GM15510 (cell line): Measurements from ENCODE around the gene IGFBP7.

ENCODE experiments used
- POLR2A ChIP-seq: IDR thresholded peaks from 3 replicates; pipeline ENCODE4 v1.6.1; 2011; ENCODE audit warnings: borderline replicate concordance; ENCODE audit not compliant: insufficient read length; ENCODE audit errors: extremely low read depth

The IGFBP7 gene

GRCh38 chr4:57074744-57075143 lies 35.4 kb downstream of the IGFBP7 start:
- TF ChIP-seq POLR2A, result no peak

- no peak for TF ChIP-seq POLR2A
Observed at GRCh38 chr4:57073559-57073958, 36.6 kb downstream of the IGFBP7 start.

GRCh38 chr4:57071326-57071725 lies 38.9 kb downstream of the IGFBP7 start:
- no peak for TF ChIP-seq POLR2A

GRCh38 chr4:57070461-57070860 lies 39.7 kb downstream of the IGFBP7 start:
- TF ChIP-seq POLR2A, result no peak

GRCh38 chr4:57068237-57068981 lies 41.8 kb downstream of the IGFBP7 start:
- TF ChIP-seq POLR2A, result no peak

- no peak for TF ChIP-seq POLR2A
Observed at GRCh38 chr4:57065730-57066482, 44.3 kb downstream of the IGFBP7 start.

- no peak for TF ChIP-seq POLR2A
Observed at GRCh38 chr4:57064811-57065711, 45.1 kb downstream of the IGFBP7 start.

- no peak for TF ChIP-seq POLR2A
Observed at GRCh38 chr4:57064120-57064519, 46.1 kb downstream of the IGFBP7 start.

GRCh38 chr4:57063518-57063917 lies 46.7 kb downstream of the IGFBP7 start:
- TF ChIP-seq POLR2A, result no peak

- no peak for TF ChIP-seq POLR2A
Observed at GRCh38 chr4:57061395-57061794, 48.8 kb downstream of the IGFBP7 start.

GRCh38 chr4:57059890-57060716 lies 50.1 kb downstream of the IGFBP7 start:
- TF ChIP-seq POLR2A, result no peak

- TF ChIP-seq POLR2A, result no peak
Observed at GRCh38 chr4:57055886-57056285, 54.3 kb downstream of the IGFBP7 start.

- TF ChIP-seq POLR2A, result no peak
Observed at GRCh38 chr4:57053508-57053907, 56.7 kb downstream of the IGFBP7 start.

GRCh38 chr4:57051524-57051923 lies 58.7 kb downstream of the IGFBP7 start:
- TF ChIP-seq POLR2A, result no peak

- no peak for TF ChIP-seq POLR2A
Observed at GRCh38 chr4:57051095-57051494, 59.1 kb downstream of the IGFBP7 start.
